ENCODE data around the gene POU3F1. TPM values are rescaled to one million over a fixed set of nuclear protein-coding genes. Genes with fewer than 3 reads are reported as not detected.

The POU3F1 gene
- total RNA-seq, 1 donor from 2014 or later: 16.5 TPM

GRCh38 chr1:38072858-38073257 is 26.3 kb upstream of the POU3F1 start:
- Mint-ChIP-seq H3K4me3 (no peak overlapping the region), H3K27me3 (ENCODE audit: insufficient read depth, low read depth) (peaks cover 24% of the 10 kb centered on the region), H3K36me3 (no peaks in the 10 kb centered on the region), H3K9me3 (no peaks in the 10 kb centered on the region), H3K4me1 (peaks cover 65% of the 10 kb centered on the region), H3K27ac (peak overlapping the region; percentile 98)
- Histone ChIP-seq H3K4me2 (peak overlapping the region; percentile 65), H3F3A (ENCODE audit: low read depth) (peaks cover 11% of the 10 kb centered on the region), H3K27me3 (no peaks in the 10 kb centered on the region), H3K4me3 (no peak overlapping the region), H3K36me3 (no peaks in the 10 kb centered on the region), H2AFZ (replicated peaks) (no peak overlapping the region), H3K9me3 (ENCODE audit: low read depth) (no peaks in the 10 kb centered on the region), H3K27ac (no peak overlapping the region), H3K79me2 (ENCODE audit: low read depth) (peaks cover under 1% of the 10 kb centered on the region), H3K4me1 (peaks cover 30% of the 10 kb centered on the region), H3K9ac (no peak overlapping the region), H4K20me1 (ENCODE audit: low read depth) (peaks cover 61% of the 10 kb centered on the region)
- TF ChIP-seq EZH2 (IDR thresholded peaks at IDR 0.05) (no peak), EZH2phosphoT487 (IDR thresholded peaks at IDR 0.05) (no peak)
- TF ChIP-seq, protein P1, sequence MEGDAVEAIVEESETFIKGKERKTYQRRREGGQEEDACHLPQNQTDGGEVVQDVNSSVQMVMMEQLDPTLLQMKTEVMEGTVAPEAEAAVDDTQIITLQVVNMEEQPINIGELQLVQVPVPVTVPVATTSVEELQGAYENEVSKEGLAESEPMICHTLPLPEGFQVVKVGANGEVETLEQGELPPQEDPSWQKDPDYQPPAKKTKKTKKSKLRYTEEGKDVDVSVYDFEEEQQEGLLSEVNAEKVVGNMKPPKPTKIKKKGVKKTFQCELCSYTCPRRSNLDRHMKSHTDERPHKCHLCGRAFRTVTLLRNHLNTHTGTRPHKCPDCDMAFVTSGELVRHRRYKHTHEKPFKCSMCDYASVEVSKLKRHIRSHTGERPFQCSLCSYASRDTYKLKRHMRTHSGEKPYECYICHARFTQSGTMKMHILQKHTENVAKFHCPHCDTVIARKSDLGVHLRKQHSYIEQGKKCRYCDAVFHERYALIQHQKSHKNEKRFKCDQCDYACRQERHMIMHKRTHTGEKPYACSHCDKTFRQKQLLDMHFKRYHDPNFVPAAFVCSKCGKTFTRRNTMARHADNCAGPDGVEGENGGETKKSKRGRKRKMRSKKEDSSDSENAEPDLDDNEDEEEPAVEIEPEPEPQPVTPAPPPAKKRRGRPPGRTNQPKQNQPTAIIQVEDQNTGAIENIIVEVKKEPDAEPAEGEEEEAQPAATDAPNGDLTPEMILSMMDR (IDR thresholded peaks at IDR 0.05): no peak
- DNase-seq (ENCODE audit: low spot score): no peak

- H3K4me3 Mint-ChIP-seq: peak overlapping the region; percentile 39
- H3F3A ChIP-seq (ENCODE audit: low read depth): peaks cover 11% of the 10 kb centered on the region
- H3K9me3 ChIP-seq (ENCODE audit: low read depth): no peaks in the 10 kb centered on the region
- peaks cover 56% of the 10 kb centered on the region for H4K20me1 ChIP-seq (ENCODE audit: low read depth)
- H3K36me3 ChIP-seq: no peaks in the 10 kb centered on the region
- no peaks in the 10 kb centered on the region for H3K36me3 Mint-ChIP-seq
- peaks cover 8% of the 10 kb centered on the region for H3K79me2 ChIP-seq (ENCODE audit: low read depth)
- DNase-seq (ENCODE audit: low spot score): no peak
- no peaks in the 10 kb centered on the region for H3K9me3 Mint-ChIP-seq
- TF ChIP-seq EZH2phosphoT487 (IDR thresholded peaks at IDR 0.05): no peak
- TF ChIP-seq, protein P1 (IDR thresholded peaks at IDR 0.05): peak; percentile 45
- H3K27me3 Mint-ChIP-seq (ENCODE audit: insufficient read depth, low read depth): peaks cover 25% of the 10 kb centered on the region
- peak overlapping the region; percentile 19 for H3K27ac Mint-ChIP-seq
- H3K4me1 ChIP-seq: peaks cover 30% of the 10 kb centered on the region
- no peaks in the 10 kb centered on the region for H3K27me3 ChIP-seq
- no peak overlapping the region for H3K4me3 ChIP-seq
- no peak overlapping the region for H3K27ac ChIP-seq
- no peak overlapping the region for H2AFZ ChIP-seq (replicated peaks)
- no peak overlapping the region for H3K9ac ChIP-seq
- no peak overlapping the region for H3K4me2 ChIP-seq
- H3K4me1 Mint-ChIP-seq: peaks cover 72% of the 10 kb centered on the region
Measured at GRCh38 chr1:38071312-38072256, 25.0 kb upstream of the POU3F1 start.

DNA sequence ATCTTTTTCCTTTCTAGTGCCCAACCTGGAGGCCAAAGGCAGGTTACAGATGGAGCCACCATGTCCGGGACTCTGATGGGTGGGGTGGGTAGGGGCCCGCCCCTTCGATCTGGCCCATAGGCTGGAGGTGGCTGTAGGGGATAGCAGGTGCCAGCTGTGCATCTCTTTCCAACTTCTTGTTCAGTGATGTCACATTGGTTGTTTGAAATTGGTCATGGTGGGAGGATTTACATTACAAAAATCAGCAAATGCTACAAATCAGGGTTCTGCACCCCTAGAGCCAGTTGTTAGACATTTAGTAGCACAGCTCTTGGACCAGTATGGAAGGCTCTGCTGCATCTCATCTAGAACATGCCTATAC is 22.4 kb upstream of the POU3F1 start:
- Mint-ChIP-seq H3K36me3 (no peaks in the 10 kb centered on the region), H3K27ac (no peak overlapping the region), H3K4me3 (peak overlapping the region; percentile 44), H3K27me3 (ENCODE audit: insufficient read depth, low read depth) (peaks cover 17% of the 10 kb centered on the region), H3K9me3 (no peaks in the 10 kb centered on the region), H3K4me1 (peaks cover 67% of the 10 kb centered on the region)
- H3K9ac ChIP-seq: no peak overlapping the region
- no peak overlapping the region for H3K4me2 ChIP-seq
- no peaks in the 10 kb centered on the region for H3K36me3 ChIP-seq
- no peaks in the 10 kb centered on the region for H3K27me3 ChIP-seq
- DNase-seq (ENCODE audit: low spot score): no peak
- H3F3A ChIP-seq (ENCODE audit: low read depth): peaks cover 15% of the 10 kb centered on the region
- peaks cover 30% of the 10 kb centered on the region for H3K4me1 ChIP-seq
- H3K4me3 ChIP-seq: no peak overlapping the region
- H2AFZ ChIP-seq (replicated peaks): no peak overlapping the region
- H4K20me1 ChIP-seq (ENCODE audit: low read depth): peaks cover 30% of the 10 kb centered on the region
- no peaks in the 10 kb centered on the region for H3K9me3 ChIP-seq (ENCODE audit: low read depth)
- TF ChIP-seq, protein P1 (IDR thresholded peaks at IDR 0.05): no peak
- TF ChIP-seq EZH2 (IDR thresholded peaks at IDR 0.05) (no peak), EZH2phosphoT487 (IDR thresholded peaks at IDR 0.05) (no peak)
- H3K27ac ChIP-seq: no peak overlapping the region
- H3K79me2 ChIP-seq (ENCODE audit: low read depth): peaks cover 8% of the 10 kb centered on the region

All from neural progenitor cell (in vitro differentiated cells).